ENCODE results near the gene TOP1. TPM values are rescaled to one million over a fixed set of nuclear protein-coding genes. Genes with fewer than 3 reads are reported as not detected.

TOP1 gene
- total RNA-seq, result 10 to 100 TPM in 3 of 4 donors, 1 to 10 TPM in 1; 9.4 to 13.6 (median 12.2) TPM

DNA sequence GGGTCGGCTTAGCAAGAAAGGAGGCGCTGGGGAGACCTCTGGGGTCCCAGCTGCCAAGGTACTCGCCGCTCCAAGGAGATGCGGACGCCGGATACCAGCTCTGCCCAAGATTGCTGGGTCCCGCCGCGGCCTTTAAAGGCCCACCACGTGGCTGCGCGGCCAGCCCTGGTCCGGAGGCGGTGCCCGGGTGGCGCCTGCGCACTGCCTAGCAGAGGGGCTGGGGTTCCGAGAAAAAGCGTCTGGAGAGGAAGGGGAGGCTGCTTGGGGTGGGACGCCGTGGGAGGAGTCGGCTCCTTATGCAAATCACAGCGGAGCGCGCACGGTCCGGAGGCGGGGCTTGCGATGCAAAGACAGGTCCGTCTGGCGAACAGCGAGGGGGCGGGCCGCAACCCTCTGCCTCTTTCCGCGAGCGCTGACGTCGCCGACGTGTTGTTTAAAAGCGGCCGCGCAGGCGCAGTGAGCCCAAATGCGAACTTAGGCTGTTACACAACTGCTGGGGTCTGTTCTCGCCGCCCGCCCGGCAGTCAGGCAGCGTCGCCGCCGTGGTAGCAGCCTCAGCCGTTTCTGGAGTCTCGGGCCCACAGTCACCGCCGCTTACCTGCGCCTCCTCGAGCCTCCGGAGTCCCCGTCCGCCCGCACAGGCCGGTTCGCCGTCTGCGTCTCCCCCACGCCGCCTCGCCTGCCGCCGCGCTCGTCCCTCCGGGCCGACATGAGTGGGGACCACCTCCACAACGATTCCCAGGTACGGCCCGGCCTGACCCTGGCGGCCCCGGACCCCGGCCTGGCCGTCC lies at the start of gene TOP1:
Gene TOP1, plus strand, starts transcription at position 464 of the 791 bp plus-strand sequence. Its CDS starts 246 bp downstream, at position 710.
- in situ Hi-C loops (cut with MboI; ENCODE audit: low sequenced_read_pairs in 4 of 4), result no loop called here
- peak; percentile 94 to 95 for ATAC-seq
- peaks cover 41 to 45% of the 10 kb centered on the region in 2 donors for H3K4me1 ChIP-seq

GRCh38 chr20:40979247-40979646 lies 49.4 kb upstream of the TOP1 start:
- Histone ChIP-seq H3K27me3 (no peaks in the 10 kb centered on the region), H3K36me3 (no peaks in the 10 kb centered on the region), H3K27ac (no peak overlapping the region), H3K9me3 (peaks cover 0 to 9% (median 0%) of the 10 kb centered on the region in 3 donors), H3K4me3 (no peak overlapping the region), H3K4me1 (no peaks in the 10 kb centered on the region)
- intact Hi-C loops (cut with DNase I; ENCODE audit: low total_unique reads) (no loop called here), in situ Hi-C loops (cut with MboI; ENCODE audit: low sequenced_read_pairs in 4 of 4) (loop anchor here in 3 of 4 donors (25.0 kb wide), 1 partner anchor 358 kb away; the partner anchor contains the start of gene LPIN3 (in 3 of the 3))
- DNase-seq, result no peak
- no peak for TF ChIP-seq CTCF (IDR thresholded peaks at IDR 0.05 in 4 of 5, conservative IDR thresholded peaks at IDR 0.05 in 1 of 5)
- no peak for TF ChIP-seq POLR2A (IDR thresholded peaks at IDR 0.05)
- no peak for ATAC-seq

More for the DNA sequence above, at the start of gene TOP1:
- peak within 1 kb of the TSS; percentile 75 to 99 (median 96) for H3K4me3 ChIP-seq
- peak in 1 of 5 experiments; percentile 13 for TF ChIP-seq CTCF (IDR thresholded peaks at IDR 0.05 in 4 of 5, conservative IDR thresholded peaks at IDR 0.05 in 1 of 5)
- TF ChIP-seq POLR2A (IDR thresholded peaks at IDR 0.05), result peak; percentile 98
- H3K9me3 ChIP-seq, result no peaks in the 10 kb centered on the region
- H3K27me3 ChIP-seq, result no peaks in the 10 kb centered on the region
- H3K27ac ChIP-seq, result peak within 1 kb of the TSS; percentile 93 to 99 (median 98)
- intact Hi-C loops (cut with DNase I; ENCODE audit: low total_unique reads), result loop anchor here (2.0 to 10.0 kb wide), 3 partner anchors 24 to 666 kb away; partner anchors contain the start of gene PLCG1
- H3K36me3 ChIP-seq, result no peaks in the 10 kb centered on the region
- DNase-seq, result peak; percentile 99 to 100

DNA sequence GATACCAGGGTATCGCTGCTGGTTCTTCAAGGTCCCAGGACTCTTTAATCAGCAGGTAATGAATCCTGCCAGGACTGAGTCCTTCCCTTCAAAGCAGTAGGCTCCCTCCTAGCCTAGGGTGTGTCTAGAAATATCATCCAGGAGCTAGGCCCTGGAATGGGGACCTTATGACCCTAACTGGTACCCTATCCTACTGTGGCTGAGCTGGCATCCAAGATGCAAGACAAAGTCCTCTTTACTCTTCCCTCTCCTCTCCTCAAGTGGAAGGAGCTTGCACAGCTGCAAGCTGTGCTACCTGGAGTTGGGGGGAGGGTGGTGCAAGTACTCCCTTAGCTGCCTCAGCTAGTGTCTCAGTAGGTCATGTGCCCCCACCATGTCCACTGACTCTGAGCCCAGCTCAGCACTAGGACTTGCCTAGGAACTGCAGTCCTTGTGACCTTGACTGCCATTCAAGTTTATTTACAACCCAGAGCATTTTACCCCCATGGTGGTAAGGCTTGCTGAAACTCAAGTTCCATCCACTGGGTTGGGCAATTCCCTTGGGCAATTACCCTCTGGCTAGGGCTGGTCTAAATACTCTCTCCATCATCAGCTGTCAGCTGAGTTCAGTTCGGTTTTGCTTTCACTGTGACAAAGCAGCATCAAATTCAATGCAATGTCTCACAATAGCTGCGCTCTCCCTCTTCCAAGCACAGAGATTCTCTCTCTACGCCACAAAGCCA lies 48.4 kb upstream of the TOP1 start:
- ATAC-seq, result no peak
- intact Hi-C loops (cut with DNase I; ENCODE audit: low total_unique reads), result no loop called here

More for the DNA sequence above, 48.4 kb upstream of the TOP1 start:
- TF ChIP-seq CTCF (IDR thresholded peaks at IDR 0.05 in 4 of 5, conservative IDR thresholded peaks at IDR 0.05 in 1 of 5) (no peak), POLR2A (IDR thresholded peaks at IDR 0.05) (no peak)
- no peaks in the 10 kb centered on the region for H3K36me3 ChIP-seq
- H3K4me1 ChIP-seq, result no peaks in the 10 kb centered on the region
- in situ Hi-C loops (cut with MboI; ENCODE audit: low sequenced_read_pairs in 4 of 4), result loop anchor here (5.0 to 25.0 kb wide), 2 partner anchors 112 to 357 kb away; partner anchors contain the start of gene LPIN3 (in 3 of the 4)
- no peak overlapping the region for H3K4me3 ChIP-seq
- no peak for DNase-seq
- H3K9me3 ChIP-seq, result peaks cover 0 to 9% (median 0%) of the 10 kb centered on the region in 3 donors
- H3K27ac ChIP-seq, result no peak overlapping the region
- no peaks in the 10 kb centered on the region for H3K27me3 ChIP-seq
